HL-60 (cell line): ENCODE results near the gene XRN2.

Experiments
- TF ChIP-seq, protein P1 (sequence below): IDR thresholded peaks from one replicate; pipeline ENCODE4 v1.5.1; 2011; ENCODE audit warnings: low read length, control low read depth, inconsistent platforms; ENCODE audit not compliant: insufficient read depth
- TF ChIP-seq, protein P2 (sequence below): IDR thresholded peaks from 2 replicates; pipeline ENCODE4 v1.6.1; 2012; ENCODE audit warnings: low read depth; ENCODE audit not compliant: insufficient replicate concordance

DNA sequence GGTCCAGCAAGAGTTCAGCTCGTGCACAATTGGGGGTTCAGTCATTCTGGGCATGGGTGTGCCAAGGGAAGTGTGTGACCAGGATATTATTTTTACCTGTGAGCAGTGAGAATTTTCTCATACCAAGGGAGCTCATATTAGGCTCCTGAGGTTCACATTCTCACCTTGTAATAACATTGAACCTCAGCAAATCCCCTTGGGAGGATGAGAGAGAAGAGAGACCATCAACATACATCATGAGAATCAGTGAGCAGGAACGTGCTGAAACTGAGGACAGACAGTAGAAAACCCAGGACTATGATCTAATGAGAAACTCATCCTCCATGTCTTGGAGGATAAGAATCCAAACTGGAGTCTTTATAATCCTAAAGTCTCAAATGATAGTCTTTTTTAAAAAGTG lies 33.4 kb upstream of the XRN2 start:
- TF ChIP-seq, protein P1, sequence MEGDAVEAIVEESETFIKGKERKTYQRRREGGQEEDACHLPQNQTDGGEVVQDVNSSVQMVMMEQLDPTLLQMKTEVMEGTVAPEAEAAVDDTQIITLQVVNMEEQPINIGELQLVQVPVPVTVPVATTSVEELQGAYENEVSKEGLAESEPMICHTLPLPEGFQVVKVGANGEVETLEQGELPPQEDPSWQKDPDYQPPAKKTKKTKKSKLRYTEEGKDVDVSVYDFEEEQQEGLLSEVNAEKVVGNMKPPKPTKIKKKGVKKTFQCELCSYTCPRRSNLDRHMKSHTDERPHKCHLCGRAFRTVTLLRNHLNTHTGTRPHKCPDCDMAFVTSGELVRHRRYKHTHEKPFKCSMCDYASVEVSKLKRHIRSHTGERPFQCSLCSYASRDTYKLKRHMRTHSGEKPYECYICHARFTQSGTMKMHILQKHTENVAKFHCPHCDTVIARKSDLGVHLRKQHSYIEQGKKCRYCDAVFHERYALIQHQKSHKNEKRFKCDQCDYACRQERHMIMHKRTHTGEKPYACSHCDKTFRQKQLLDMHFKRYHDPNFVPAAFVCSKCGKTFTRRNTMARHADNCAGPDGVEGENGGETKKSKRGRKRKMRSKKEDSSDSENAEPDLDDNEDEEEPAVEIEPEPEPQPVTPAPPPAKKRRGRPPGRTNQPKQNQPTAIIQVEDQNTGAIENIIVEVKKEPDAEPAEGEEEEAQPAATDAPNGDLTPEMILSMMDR = no peak
- TF ChIP-seq, protein P2, sequence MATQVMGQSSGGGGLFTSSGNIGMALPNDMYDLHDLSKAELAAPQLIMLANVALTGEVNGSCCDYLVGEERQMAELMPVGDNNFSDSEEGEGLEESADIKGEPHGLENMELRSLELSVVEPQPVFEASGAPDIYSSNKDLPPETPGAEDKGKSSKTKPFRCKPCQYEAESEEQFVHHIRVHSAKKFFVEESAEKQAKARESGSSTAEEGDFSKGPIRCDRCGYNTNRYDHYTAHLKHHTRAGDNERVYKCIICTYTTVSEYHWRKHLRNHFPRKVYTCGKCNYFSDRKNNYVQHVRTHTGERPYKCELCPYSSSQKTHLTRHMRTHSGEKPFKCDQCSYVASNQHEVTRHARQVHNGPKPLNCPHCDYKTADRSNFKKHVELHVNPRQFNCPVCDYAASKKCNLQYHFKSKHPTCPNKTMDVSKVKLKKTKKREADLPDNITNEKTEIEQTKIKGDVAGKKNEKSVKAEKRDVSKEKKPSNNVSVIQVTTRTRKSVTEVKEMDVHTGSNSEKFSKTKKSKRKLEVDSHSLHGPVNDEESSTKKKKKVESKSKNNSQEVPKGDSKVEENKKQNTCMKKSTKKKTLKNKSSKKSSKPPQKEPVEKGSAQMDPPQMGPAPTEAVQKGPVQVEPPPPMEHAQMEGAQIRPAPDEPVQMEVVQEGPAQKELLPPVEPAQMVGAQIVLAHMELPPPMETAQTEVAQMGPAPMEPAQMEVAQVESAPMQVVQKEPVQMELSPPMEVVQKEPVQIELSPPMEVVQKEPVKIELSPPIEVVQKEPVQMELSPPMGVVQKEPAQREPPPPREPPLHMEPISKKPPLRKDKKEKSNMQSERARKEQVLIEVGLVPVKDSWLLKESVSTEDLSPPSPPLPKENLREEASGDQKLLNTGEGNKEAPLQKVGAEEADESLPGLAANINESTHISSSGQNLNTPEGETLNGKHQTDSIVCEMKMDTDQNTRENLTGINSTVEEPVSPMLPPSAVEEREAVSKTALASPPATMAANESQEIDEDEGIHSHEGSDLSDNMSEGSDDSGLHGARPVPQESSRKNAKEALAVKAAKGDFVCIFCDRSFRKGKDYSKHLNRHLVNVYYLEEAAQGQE = no peak
